HepG2 (cell line): ENCODE measurements around the gene ARL5B. TPM values are rescaled to one million over a fixed set of nuclear protein-coding genes. Genes with fewer than 3 reads are reported as not detected.

Experiments
- ELF1 ChIP-seq: sonication (generic); formaldehyde crosslinking; IDR thresholded peaks from 2 replicates; pipeline ENCODE4 v1.4.0; 2020; ENCODE audit warnings: missing genetic modification reagents
- ELF3 ChIP-seq: IDR thresholded peaks from 2 replicates; pipeline ENCODE4 v1.6.1; 2016; ENCODE audit warnings: missing genetic modification reagents, missing compliant biosample characterization
- ETV6 ChIP-seq: sonication (generic); formaldehyde crosslinking; conservative IDR thresholded peaks from 2 replicates; pipeline ENCODE4 v1.4.0; 2020; ENCODE audit warnings: missing genetic modification reagents
- HMGA1 ChIP-seq: sonication (generic); formaldehyde crosslinking; conservative IDR thresholded peaks from 2 replicates; pipeline ENCODE4 v1.4.0; 2020; ENCODE audit warnings: missing genetic modification reagents
- HOXA5 ChIP-seq: sonication (generic); formaldehyde crosslinking; IDR thresholded peaks from 2 replicates; pipeline ENCODE4 v1.4.0; 2020; ENCODE audit warnings: missing genetic modification reagents
- HOXA7 ChIP-seq: sonication (generic); formaldehyde crosslinking; IDR thresholded peaks from 2 replicates; pipeline ENCODE4 v1.8.1; 2022; ENCODE audit warnings: mild to moderate bottlenecking, missing genetic modification reagents, moderate library complexity
- NR2C2 ChIP-seq: sonication (generic); formaldehyde crosslinking; IDR thresholded peaks from 2 replicates; pipeline ENCODE4 v1.4.0; 2020; ENCODE audit warnings: missing genetic modification reagents, mild to moderate bottlenecking, moderate library complexity, borderline replicate concordance
- NR2F1 ChIP-seq, 2 experiments: fragments of 450-650 bp in 1 of 2; formaldehyde crosslinking in 1 of 2; IDR thresholded peaks; 2 replicates each; pipeline versions ENCODE4 v1.5.0 to v1.6.1; 2016 to 2020; ENCODE audit warnings: mild to moderate bottlenecking in 1 of 2, missing compliant biosample characterization in 1 of 2, missing genetic modification reagents in 1 of 2, moderate library complexity in 1 of 2
- NRL ChIP-seq: sonication (generic); formaldehyde crosslinking; IDR thresholded peaks from 2 replicates; pipeline ENCODE4 v1.5.0; 2020; ENCODE audit warnings: missing genetic modification reagents, mild to moderate bottlenecking, moderate library complexity, borderline replicate concordance
- RAD51 ChIP-seq: fragments of 450-650 bp; IDR thresholded peaks from 2 replicates; pipeline ENCODE4 v1.6.1; 2016; ENCODE audit warnings: borderline replicate concordance
- RFX1 ChIP-seq: fragments of 450-650 bp; IDR thresholded peaks from 2 replicates; pipeline ENCODE4 v1.6.1; 2017
- ZNF205 ChIP-seq: IDR thresholded peaks from 2 replicates; pipeline ENCODE4 v1.6.1; 2018; ENCODE audit warnings: missing biosample characterization, missing genetic modification reagents
- ZNF263 ChIP-seq: sonication (generic); formaldehyde crosslinking; IDR thresholded peaks from 2 replicates; pipeline ENCODE4 v1.4.0; 2020; ENCODE audit warnings: missing genetic modification reagents
- ZNF382 ChIP-seq: sonication (generic); formaldehyde crosslinking; IDR thresholded peaks from 2 replicates; pipeline ENCODE4 v1.5.0; 2020; ENCODE audit warnings: missing genetic modification reagents, mild to moderate bottlenecking, borderline replicate concordance
- ZNF564 ChIP-seq: sonication (generic); formaldehyde crosslinking; IDR thresholded peaks from 2 replicates; pipeline ENCODE4 v1.8.1; 2023; ENCODE audit warnings: mild to moderate bottlenecking, missing genetic modification reagents
- ZNF572 ChIP-seq: sonication (generic); formaldehyde crosslinking; IDR thresholded peaks from 2 replicates; pipeline ENCODE4 v1.5.1; 2020; ENCODE audit warnings: mild to moderate bottlenecking, missing genetic modification reagents
- ZNF660 ChIP-seq: sonication (generic); formaldehyde crosslinking; IDR thresholded peaks from 2 replicates; pipeline ENCODE4 v1.5.1; 2020; ENCODE audit warnings: mild to moderate bottlenecking, low read depth, missing genetic modification reagents, borderline replicate concordance
- ZNF839 ChIP-seq: sonication (generic); formaldehyde crosslinking; IDR thresholded peaks from 2 replicates; pipeline ENCODE4 v1.4.0; 2020; ENCODE audit warnings: missing genetic modification reagents, mild to moderate bottlenecking, borderline replicate concordance
- ZSCAN22 ChIP-seq: sonication (generic); formaldehyde crosslinking; IDR thresholded peaks from 2 replicates; pipeline ENCODE4 v1.4.0; 2020; ENCODE audit warnings: mild to moderate bottlenecking, missing genetic modification reagents
- polyA plus RNA-seq, 8 experiments: library from polyadenylated mRNA; depleted of rRNA in 3 of 8; stranded (reverse) in 7 of 8; unstranded in 1 of 8; fragments of >200 nt; fragmentation: Illumina TruSeq in 4 of 8; extraction: Trizol in 4 of 8; gene quantifications; 2 replicates each; pipeline versions ENCODE4 v1.2.1 to v1.2.3, GENCODE V29; 2011 to 2016; ENCODE audit warnings: low read depth in 4 of 8, missing spikeins in 1 of 8, mixed read lengths in 1 of 8; ENCODE audit not compliant: insufficient read depth in 1 of 8
- total RNA-seq, 5 experiments: library from RNA; depleted of rRNA; stranded (reverse); fragments of >200 nt; fragmentation: Illumina TruSeq; extraction: Trizol; gene quantifications; 2 replicates each; pipeline ENCODE4 v1.2.3, GENCODE V29; 2016; ENCODE audit warnings: low read depth in 1 of 5
- TF ChIP-seq, protein P1 (sequence below): sonication (generic); formaldehyde crosslinking; conservative IDR thresholded peaks from 2 replicates; pipeline ENCODE4 v1.8.0; 2022; ENCODE audit warnings: missing genetic modification reagents
- TF ChIP-seq, protein P2 (sequence below): sonication (generic); formaldehyde crosslinking; IDR thresholded peaks from 2 replicates; pipeline ENCODE4 v1.5.0; 2020; ENCODE audit warnings: missing genetic modification reagents
- TF ChIP-seq, protein P3 (sequence below): sonication (generic); formaldehyde crosslinking; IDR thresholded peaks from 2 replicates; pipeline ENCODE4 v1.5.1; 2020; ENCODE audit warnings: missing genetic modification reagents, mild to moderate bottlenecking, borderline replicate concordance
- TF ChIP-seq, protein P4 (sequence below): sonication (generic); formaldehyde crosslinking; IDR thresholded peaks from 2 replicates; pipeline ENCODE4 v1.8.0; 2022; ENCODE audit warnings: mild to moderate bottlenecking, missing genetic modification reagents; ENCODE audit not compliant: insufficient replicate concordance
- TF ChIP-seq, protein P5 (sequence below): sonication (generic); formaldehyde crosslinking; IDR thresholded peaks from 2 replicates; pipeline ENCODE4 v1.4.0; 2020; ENCODE audit warnings: missing genetic modification reagents, borderline replicate concordance

Gene ARL5B
- total and polyA plus RNA-seq, 2 of the 13 experiments (the other 11 are each of a cell fraction or from before 2014, with no cell fraction given) = 26.6 to 32.7 TPM

DNA sequence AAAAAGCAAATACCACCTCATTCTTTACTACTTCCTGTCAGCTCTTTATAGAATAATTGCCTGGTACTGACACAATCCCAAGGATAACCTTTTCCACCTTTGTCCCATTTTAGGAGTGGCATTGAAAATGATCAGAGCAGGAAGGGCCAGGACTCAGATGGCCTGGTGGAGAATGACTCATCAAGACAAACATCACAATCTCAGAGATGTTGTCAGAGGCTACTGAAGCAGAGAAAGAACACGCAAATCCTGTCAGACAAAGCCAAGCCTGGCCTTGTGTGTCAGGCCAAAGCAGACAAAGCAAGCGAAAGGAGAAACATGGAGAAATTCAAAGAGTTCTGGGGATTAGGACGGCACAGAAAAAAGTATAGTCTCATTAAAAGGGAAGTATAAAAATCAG is 48.7 kb upstream of the ARL5B start (continued):
- TF ChIP-seq, protein P1, sequence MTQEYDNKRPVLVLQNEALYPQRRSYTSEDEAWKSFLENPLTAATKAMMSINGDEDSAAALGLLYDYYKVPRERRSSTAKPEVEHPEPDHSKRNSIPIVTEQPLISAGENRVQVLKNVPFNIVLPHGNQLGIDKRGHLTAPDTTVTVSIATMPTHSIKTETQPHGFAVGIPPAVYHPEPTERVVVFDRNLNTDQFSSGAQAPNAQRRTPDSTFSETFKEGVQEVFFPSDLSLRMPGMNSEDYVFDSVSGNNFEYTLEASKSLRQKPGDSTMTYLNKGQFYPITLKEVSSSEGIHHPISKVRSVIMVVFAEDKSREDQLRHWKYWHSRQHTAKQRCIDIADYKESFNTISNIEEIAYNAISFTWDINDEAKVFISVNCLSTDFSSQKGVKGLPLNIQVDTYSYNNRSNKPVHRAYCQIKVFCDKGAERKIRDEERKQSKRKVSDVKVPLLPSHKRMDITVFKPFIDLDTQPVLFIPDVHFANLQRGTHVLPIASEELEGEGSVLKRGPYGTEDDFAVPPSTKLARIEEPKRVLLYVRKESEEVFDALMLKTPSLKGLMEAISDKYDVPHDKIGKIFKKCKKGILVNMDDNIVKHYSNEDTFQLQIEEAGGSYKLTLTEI = no peak
- no peak for TF ChIP-seq ETV6 (CRISPR knock-in tag)
- TF ChIP-seq ELF3 = peak; percentile 97
- peak; percentile 75 to 79 for TF ChIP-seq NR2F1 (CRISPR knock-in tag; IDR thresholded peaks at IDR 0.05)
- no peak for TF ChIP-seq RAD51
- TF ChIP-seq ZNF839 = no peak
- TF ChIP-seq ZNF572 (CRISPR knock-in tag) = no peak
- TF ChIP-seq ZSCAN22 (CRISPR knock-in tag) = no peak
- TF ChIP-seq, protein P2, sequence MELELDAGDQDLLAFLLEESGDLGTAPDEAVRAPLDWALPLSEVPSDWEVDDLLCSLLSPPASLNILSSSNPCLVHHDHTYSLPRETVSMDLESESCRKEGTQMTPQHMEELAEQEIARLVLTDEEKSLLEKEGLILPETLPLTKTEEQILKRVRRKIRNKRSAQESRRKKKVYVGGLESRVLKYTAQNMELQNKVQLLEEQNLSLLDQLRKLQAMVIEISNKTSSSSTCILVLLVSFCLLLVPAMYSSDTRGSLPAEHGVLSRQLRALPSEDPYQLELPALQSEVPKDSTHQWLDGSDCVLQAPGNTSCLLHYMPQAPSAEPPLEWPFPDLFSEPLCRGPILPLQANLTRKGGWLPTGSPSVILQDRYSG (CRISPR knock-in tag) = no peak
- peak; percentile 50; the same call in 1 of the 2 replicates for TF ChIP-seq NR2C2 (CRISPR knock-in tag)
- TF ChIP-seq RFX1 = no peak
- TF ChIP-seq ZNF263 (CRISPR knock-in tag) = no peak
- 0 out of 2 replicates have a peak, but pooled peaks have one; percentile 59 for TF ChIP-seq HOXA5
- TF ChIP-seq NRL (CRISPR knock-in tag) = no peak
- TF ChIP-seq ELF1 = peak; percentile 65
- peak; percentile 79 for TF ChIP-seq ZNF205 (CRISPR knock-in tag)
- TF ChIP-seq, protein P3, sequence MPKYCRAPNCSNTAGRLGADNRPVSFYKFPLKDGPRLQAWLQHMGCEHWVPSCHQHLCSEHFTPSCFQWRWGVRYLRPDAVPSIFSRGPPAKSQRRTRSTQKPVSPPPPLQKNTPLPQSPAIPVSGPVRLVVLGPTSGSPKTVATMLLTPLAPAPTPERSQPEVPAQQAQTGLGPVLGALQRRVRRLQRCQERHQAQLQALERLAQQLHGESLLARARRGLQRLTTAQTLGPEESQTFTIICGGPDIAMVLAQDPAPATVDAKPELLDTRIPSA (CRISPR knock-in tag) = no peak
- TF ChIP-seq ZNF382 (CRISPR knock-in tag) = no peak
- TF ChIP-seq ZNF660 = no peak
- TF ChIP-seq HOXA7 (CRISPR knock-in tag) = no peak
- TF ChIP-seq HMGA1 (CRISPR knock-in tag) = no peak
- TF ChIP-seq, protein P4, sequence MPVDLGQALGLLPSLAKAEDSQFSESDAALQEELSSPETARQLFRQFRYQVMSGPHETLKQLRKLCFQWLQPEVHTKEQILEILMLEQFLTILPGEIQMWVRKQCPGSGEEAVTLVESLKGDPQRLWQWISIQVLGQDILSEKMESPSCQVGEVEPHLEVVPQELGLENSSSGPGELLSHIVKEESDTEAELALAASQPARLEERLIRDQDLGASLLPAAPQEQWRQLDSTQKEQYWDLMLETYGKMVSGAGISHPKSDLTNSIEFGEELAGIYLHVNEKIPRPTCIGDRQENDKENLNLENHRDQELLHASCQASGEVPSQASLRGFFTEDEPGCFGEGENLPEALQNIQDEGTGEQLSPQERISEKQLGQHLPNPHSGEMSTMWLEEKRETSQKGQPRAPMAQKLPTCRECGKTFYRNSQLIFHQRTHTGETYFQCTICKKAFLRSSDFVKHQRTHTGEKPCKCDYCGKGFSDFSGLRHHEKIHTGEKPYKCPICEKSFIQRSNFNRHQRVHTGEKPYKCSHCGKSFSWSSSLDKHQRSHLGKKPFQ (CRISPR knock-in tag) = no peak
- no peak for TF ChIP-seq ZNF564
- TF ChIP-seq, protein P5, sequence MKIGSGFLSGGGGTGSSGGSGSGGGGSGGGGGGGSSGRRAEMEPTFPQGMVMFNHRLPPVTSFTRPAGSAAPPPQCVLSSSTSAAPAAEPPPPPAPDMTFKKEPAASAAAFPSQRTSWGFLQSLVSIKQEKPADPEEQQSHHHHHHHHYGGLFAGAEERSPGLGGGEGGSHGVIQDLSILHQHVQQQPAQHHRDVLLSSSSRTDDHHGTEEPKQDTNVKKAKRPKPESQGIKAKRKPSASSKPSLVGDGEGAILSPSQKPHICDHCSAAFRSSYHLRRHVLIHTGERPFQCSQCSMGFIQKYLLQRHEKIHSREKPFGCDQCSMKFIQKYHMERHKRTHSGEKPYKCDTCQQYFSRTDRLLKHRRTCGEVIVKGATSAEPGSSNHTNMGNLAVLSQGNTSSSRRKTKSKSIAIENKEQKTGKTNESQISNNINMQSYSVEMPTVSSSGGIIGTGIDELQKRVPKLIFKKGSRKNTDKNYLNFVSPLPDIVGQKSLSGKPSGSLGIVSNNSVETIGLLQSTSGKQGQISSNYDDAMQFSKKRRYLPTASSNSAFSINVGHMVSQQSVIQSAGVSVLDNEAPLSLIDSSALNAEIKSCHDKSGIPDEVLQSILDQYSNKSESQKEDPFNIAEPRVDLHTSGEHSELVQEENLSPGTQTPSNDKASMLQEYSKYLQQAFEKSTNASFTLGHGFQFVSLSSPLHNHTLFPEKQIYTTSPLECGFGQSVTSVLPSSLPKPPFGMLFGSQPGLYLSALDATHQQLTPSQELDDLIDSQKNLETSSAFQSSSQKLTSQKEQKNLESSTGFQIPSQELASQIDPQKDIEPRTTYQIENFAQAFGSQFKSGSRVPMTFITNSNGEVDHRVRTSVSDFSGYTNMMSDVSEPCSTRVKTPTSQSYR (CRISPR knock-in tag) = no peak; the same call in 1 of the 2 replicates
